Fibroblast of skin of right biceps (primary cell): ENCODE data around the gene ITGAE.
A peak's percentile ranks its signal among the peaks of the same experiment; 100 is the strongest.
"Not testable (repeated sequence)": the region's sequence is repeated elsewhere in the genome, so short reads cannot be mapped to it uniquely, and the experiment has no call there.

Experiments
- DNase-seq: peaks from one replicate; pipeline ENCODE4 v3.0.0-alpha.2; 2013

ITGAE gene

GRCh38 chr17:3794152-3794551 lies 6.8 kb downstream of the ITGAE start:
- DNase-seq: not testable (repeated sequence)

- DNase-seq: not testable (repeated sequence)
Observed at GRCh38 chr17:3793258-3793657, 7.7 kb downstream of the ITGAE start.

GRCh38 chr17:3792481-3792880 lies 8.5 kb downstream of the ITGAE start:
- DNase-seq: no peak

GRCh38 chr17:3788200-3788599 lies 12.8 kb downstream of the ITGAE start:
- no peak for DNase-seq

GRCh38 chr17:3785323-3785722 lies 15.7 kb downstream of the ITGAE start:
- DNase-seq: not testable (repeated sequence)

- DNase-seq: no peak
Observed at GRCh38 chr17:3782751-3783150, 18.2 kb downstream of the ITGAE start.

GRCh38 chr17:3780986-3781385 lies 20.0 kb downstream of the ITGAE start:
- DNase-seq: no peak

- DNase-seq: no peak
Observed at GRCh38 chr17:3777366-3778120, 23.4 kb downstream of the ITGAE start.

- DNase-seq: no peak
Observed at GRCh38 chr17:3773966-3774365, 27.0 kb downstream of the ITGAE start.

GRCh38 chr17:3773511-3773910 lies 27.5 kb downstream of the ITGAE start:
- DNase-seq: peak; percentile 77

- DNase-seq: no peak
Observed at GRCh38 chr17:3772764-3773163, 28.2 kb downstream of the ITGAE start.

- no peak for DNase-seq
Observed at GRCh38 chr17:3771140-3771539, 29.8 kb downstream of the ITGAE start.

- no peak for DNase-seq
Observed at GRCh38 chr17:3770466-3770865, 30.5 kb downstream of the ITGAE start.

GRCh38 chr17:3768769-3769168 lies 32.2 kb downstream of the ITGAE start:
- DNase-seq: no peak

- no peak for DNase-seq
Observed at GRCh38 chr17:3768341-3768740, 32.6 kb downstream of the ITGAE start.

- DNase-seq: no peak
Observed at GRCh38 chr17:3766779-3767178, 34.2 kb downstream of the ITGAE start.

- DNase-seq: no peak
Observed at GRCh38 chr17:3765981-3766380, 35.0 kb downstream of the ITGAE start.

- DNase-seq: no peak
Observed at GRCh38 chr17:3763777-3764170, 37.2 kb downstream of the ITGAE start.

GRCh38 chr17:3762922-3763776 lies 37.8 kb downstream of the ITGAE start:
- DNase-seq: no peak

- no peak for DNase-seq
Observed at GRCh38 chr17:3761918-3762380, 39.0 kb downstream of the ITGAE start.

GRCh38 chr17:3761036-3761917 lies 39.7 kb downstream of the ITGAE start:
- no peak for DNase-seq

- no peak for DNase-seq
Observed at GRCh38 chr17:3759597-3760216, 41.3 kb downstream of the ITGAE start.
